Gastrocnemius medialis (tissue), 4 donors: ENCODE measurements around the gene PALLD. TPM values are rescaled to one million over a fixed set of nuclear protein-coding genes. Genes with fewer than 3 reads are reported as not detected.

Experiments used
- ATAC-seq, 2 donors: fragments of 150-250 bp; one replicate each; pipeline ENCODE4 v1.9.1; 2016
- DNase-seq, 2 donors: peaks; one replicate each; pipeline ENCODE4 v3.0.0-alpha.2; 2019
- H3K27ac ChIP-seq, 4 donors: fragments of 200-600 bp; sonication (generic); 1 replicate in 1 of 4; 2 replicates in 3 of 4; pipeline ENCODE4 v1.5.1; 2016 to 2018; ENCODE audit warnings: mild to moderate bottlenecking in 2 of 4, moderate library complexity in 1 of 4
- H3K27me3 ChIP-seq, 3 donors: fragments of 200-600 bp; sonication (generic) in 2 of 3; 1 replicate in 1 of 3; 2 replicates in 2 of 3; pipeline versions ENCODE4 v1.5.1 to v1.6.0; 2016 to 2019; ENCODE audit warnings: mild to moderate bottlenecking in 1 of 3, moderate library complexity in 1 of 3
- H3K36me3 ChIP-seq, 2 donors: fragments of 200-600 bp; sonication (generic) in 1 of 2; one replicate each; pipeline ENCODE4 v1.5.1; 2017 to 2018
- H3K4me1 ChIP-seq, 2 donors: fragments of 200-600 bp; sonication (generic) in 1 of 2; one replicate each; pipeline ENCODE4 v1.5.1; 2016 to 2017; ENCODE audit warnings: mild to moderate bottlenecking in 2 of 2
- H3K4me3 ChIP-seq, 4 donors: fragments of 200-600 bp; sonication (generic) in 3 of 4; 1 replicate in 1 of 4; 2 replicates in 3 of 4; pipeline ENCODE4 v1.5.1; 2016 to 2019; ENCODE audit warnings: mild to moderate bottlenecking in 2 of 4
- H3K9me3 ChIP-seq, 3 donors: fragments of 200-600 bp; sonication (generic) in 2 of 3; 1 replicate in 1 of 3; 2 replicates in 2 of 3; pipeline ENCODE4 v1.5.1; 2016 to 2019
- POLR2A ChIP-seq, 2 donors: fragments of 450-650 bp; IDR thresholded peaks; one replicate each; pipeline ENCODE4 v1.6.1; 2017; ENCODE audit warnings: antibody characterized with exemption in 2 of 2, mild to moderate bottlenecking in 2 of 2, moderate library complexity in 2 of 2
- in situ Hi-C, 4 donors: fragments of 200-750 bp; cut with MboI; loops; one replicate each; pipeline versions ENCODE4 v1.15.0 to v1.8.0; 2017; ENCODE audit warnings: low sequenced_read_pairs in 4 of 4
- intact Hi-C: fragments of 100-400 bp; cut with DNase I; formaldehyde crosslinking; loops from one replicate; pipeline ENCODE4 v1.15.1; 2023; ENCODE audit warnings: low total_unique reads
- total RNA-seq, 4 donors: library from RNA; depleted of rRNA; stranded (reverse); fragments of >200 nt; gene quantifications; one replicate each; pipeline versions ENCODE4 v1.1.0 to v1.2.3, GENCODE V29; 2016
- TF ChIP-seq, protein P1 (sequence below), 5 experiments: fragments of 450-650 bp in 3 of 5; fragments of 200-600 bp in 2 of 5; sonication (generic) in 2 of 5; IDR thresholded peaks in 4 of 5; conservative IDR thresholded peaks in 1 of 5; 1 replicate in 4 of 5; 2 replicates in 1 of 5; pipeline ENCODE4 v1.5.1; 2016 to 2019; ENCODE audit warnings: antibody characterized with exemption in 5 of 5, mild to moderate bottlenecking in 3 of 5, moderate library complexity in 3 of 5

Gene PALLD
- total RNA-seq, 4 donors from 2014 or later, result 165 to 439 (median 319) TPM

DNA sequence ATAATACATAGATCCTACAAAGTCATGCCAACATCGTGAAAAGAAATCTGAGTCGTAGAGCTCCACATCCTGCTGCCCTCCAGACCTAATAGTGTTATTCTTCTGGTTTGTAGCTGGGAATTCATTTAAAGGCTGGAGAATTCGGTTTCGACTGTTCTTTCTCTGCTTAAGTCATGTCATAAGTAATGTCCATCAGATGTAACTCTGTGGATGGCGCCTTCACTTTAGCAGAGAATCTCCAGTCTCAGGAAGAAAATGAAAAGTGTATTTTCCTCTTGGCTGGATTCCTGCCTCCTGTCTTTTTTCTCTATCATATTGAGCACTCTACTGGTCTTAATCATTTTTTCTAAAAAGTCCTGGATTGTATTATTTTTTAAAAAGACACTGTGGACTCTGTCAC, 117.0 kb downstream of the PALLD start:
- TF ChIP-seq, protein P1, sequence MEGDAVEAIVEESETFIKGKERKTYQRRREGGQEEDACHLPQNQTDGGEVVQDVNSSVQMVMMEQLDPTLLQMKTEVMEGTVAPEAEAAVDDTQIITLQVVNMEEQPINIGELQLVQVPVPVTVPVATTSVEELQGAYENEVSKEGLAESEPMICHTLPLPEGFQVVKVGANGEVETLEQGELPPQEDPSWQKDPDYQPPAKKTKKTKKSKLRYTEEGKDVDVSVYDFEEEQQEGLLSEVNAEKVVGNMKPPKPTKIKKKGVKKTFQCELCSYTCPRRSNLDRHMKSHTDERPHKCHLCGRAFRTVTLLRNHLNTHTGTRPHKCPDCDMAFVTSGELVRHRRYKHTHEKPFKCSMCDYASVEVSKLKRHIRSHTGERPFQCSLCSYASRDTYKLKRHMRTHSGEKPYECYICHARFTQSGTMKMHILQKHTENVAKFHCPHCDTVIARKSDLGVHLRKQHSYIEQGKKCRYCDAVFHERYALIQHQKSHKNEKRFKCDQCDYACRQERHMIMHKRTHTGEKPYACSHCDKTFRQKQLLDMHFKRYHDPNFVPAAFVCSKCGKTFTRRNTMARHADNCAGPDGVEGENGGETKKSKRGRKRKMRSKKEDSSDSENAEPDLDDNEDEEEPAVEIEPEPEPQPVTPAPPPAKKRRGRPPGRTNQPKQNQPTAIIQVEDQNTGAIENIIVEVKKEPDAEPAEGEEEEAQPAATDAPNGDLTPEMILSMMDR (IDR thresholded peaks at IDR 0.05 in 4 of 5, conservative IDR thresholded peaks at IDR 0.05 in 1 of 5), result no peak
- no peak for TF ChIP-seq POLR2A (IDR thresholded peaks at IDR 0.05)
- ATAC-seq, result no peak
- no peak for DNase-seq
- intact Hi-C loops (no loop called here), in situ Hi-C loops (no loop called here)
- Histone ChIP-seq H3K27me3 (no peaks in the 10 kb centered on the region), H3K9me3 (no peaks in the 10 kb centered on the region), H3K27ac (no peak overlapping the region), H3K4me3 (no peak overlapping the region), H3K36me3 (no peaks in the 10 kb centered on the region), H3K4me1 (no peaks in the 10 kb centered on the region)

DNA sequence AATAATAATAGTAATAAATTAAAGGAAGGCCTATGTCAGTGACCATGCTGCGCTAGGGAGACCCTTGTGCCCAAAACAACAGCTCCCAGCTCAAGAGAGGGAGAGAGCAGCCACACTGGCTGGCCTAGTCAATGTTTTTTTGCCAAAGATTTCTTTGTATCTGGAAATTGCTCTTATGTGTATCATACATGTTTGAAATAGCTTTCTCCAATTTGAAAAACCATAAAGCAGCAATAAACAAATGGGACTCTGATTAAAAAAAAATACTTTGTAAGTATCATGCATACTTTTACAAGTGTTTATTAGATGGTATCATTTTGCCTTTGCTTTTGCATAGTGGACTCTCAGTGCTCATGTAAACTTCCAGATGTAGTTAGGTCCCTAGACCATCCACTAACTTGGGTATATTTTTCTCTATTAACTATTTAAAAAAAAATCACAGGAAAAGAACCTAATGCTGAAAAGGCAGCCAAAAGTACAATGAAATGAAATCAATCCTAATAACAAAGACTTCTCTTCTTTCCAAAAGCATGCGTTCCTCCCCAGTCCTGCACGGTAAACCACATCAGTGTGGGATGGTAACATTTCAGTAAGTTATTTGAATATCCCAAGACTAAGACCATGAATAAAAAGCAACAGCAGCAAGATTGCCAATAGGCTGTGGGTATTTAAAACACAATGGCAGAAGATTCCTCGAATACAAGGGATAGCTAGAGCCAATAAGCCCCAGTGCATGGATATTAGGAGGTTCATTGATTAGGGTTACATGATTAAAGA, 117.6 kb downstream of the PALLD start:
- TF ChIP-seq, protein P1 (IDR thresholded peaks at IDR 0.05 in 4 of 5, conservative IDR thresholded peaks at IDR 0.05 in 1 of 5), result no peak
- TF ChIP-seq POLR2A (IDR thresholded peaks at IDR 0.05), result no peak
- in situ Hi-C loops, result no loop called here

DNA sequence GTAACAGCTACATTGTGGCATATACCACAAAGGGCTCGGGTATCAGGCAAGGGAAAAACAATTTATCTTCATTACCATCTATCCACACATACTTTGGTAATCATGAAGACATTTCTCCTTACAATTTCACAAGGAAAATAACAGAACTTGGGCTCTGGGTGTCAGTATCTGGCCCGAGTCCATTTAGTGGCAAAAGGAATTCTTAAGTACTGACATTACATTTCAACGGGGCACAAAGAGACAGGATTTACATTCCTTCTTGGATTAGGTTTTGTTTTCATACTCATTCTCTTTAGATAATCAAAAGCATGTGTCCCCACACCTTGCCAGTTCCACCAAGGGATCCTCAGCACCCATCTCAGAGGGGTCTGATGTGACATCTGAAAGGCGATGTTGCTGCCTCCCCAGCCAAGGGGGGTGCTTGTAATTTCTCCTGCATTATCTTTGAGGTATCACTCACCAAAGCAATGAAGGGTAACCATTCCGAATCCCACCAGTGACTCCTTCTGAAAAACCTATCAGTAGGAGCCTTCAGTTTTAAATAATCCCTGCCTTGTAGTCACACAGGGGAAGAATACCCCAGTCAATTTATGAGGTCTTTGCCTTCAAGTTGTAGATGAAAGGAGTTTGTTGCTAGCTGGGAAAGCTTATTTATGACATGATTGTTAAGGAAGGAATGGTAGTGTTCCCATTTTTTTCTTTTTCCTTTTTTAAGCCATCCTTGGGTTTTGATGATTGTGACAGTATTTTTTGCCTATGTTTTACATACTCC, 118.6 kb downstream of the PALLD start:
- Histone ChIP-seq H3K4me1 (no peaks in the 10 kb centered on the region), H3K4me3 (no peak overlapping the region), H3K36me3 (no peaks in the 10 kb centered on the region), H3K27ac (no peak overlapping the region), H3K9me3 (no peaks in the 10 kb centered on the region), H3K27me3 (no peaks in the 10 kb centered on the region)
- in situ Hi-C loops (no loop called here), intact Hi-C loops (no loop called here)
- ATAC-seq (no peak), DNase-seq (no peak)
- TF ChIP-seq POLR2A (IDR thresholded peaks at IDR 0.05), result no peak
- TF ChIP-seq, protein P1 (IDR thresholded peaks at IDR 0.05 in 4 of 5, conservative IDR thresholded peaks at IDR 0.05 in 1 of 5), result no peak

More for the DNA sequence above, 117.6 kb downstream of the PALLD start:
- ATAC-seq, result no peak
- intact Hi-C loops, result no loop called here
- Histone ChIP-seq H3K9me3 (no peaks in the 10 kb centered on the region), H3K27me3 (no peaks in the 10 kb centered on the region), H3K4me3 (no peak overlapping the region), H3K4me1 (no peaks in the 10 kb centered on the region), H3K27ac (no peak overlapping the region), H3K36me3 (no peaks in the 10 kb centered on the region)
- no peak for DNase-seq

DNA sequence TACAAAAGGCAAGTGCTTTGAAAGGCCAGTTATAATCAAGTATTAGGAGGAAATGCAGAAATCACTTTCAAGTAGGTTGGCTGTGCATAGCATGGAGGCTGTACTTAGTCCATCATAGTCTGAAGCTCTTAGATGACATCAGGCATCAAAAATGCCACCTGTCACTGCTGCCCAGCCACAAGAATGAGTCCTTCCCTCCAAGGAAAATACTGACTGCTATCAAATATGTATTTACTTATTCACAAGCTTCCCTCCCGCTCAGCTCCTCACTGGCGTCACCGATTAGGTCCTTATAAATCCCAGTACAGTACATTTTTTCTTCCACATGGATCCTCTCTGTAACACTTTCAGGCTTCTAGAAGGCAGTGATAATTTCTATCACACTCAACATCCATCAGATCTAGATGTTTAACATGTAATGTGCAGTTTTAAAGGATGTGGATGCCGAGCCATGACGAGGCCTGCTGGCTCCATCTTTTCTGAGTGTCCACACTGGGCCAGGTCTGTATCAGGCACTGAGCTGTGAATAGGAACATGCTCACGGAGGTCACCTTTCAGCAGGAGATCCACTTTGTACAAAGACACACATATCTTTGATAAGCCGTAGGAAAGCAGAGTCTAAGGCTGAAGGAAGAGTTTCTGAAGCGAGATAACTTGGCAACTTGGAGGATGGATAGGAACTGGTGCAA, 121.9 kb downstream of the PALLD start:
- H3K27ac ChIP-seq, result no peak overlapping the region
- peaks cover 5 to 6% of the 10 kb centered on the region in 2 donors for H3K4me1 ChIP-seq
- TF ChIP-seq POLR2A (IDR thresholded peaks at IDR 0.05), result no peak
- TF ChIP-seq, protein P1 (IDR thresholded peaks at IDR 0.05 in 4 of 5, conservative IDR thresholded peaks at IDR 0.05 in 1 of 5), result no peak
- no peak overlapping the region for H3K4me3 ChIP-seq
- DNase-seq (no peak), ATAC-seq (peak in 1 of 2 donors; percentile 32)
- H3K36me3 ChIP-seq, result no peaks in the 10 kb centered on the region
- intact Hi-C loops (no loop called here), in situ Hi-C loops (no loop called here)
- no peaks in the 10 kb centered on the region for H3K27me3 ChIP-seq
- H3K9me3 ChIP-seq, result no peaks in the 10 kb centered on the region
